Measurements from ENCODE around the gene ARHGDIB. TPM values are rescaled to one million over a fixed set of nuclear protein-coding genes. Genes with fewer than 3 reads are reported as not detected.

ARHGDIB gene
- total RNA-seq, 1 donor from 2014 or later = 0.79 TPM

- Mint-ChIP-seq H3K27me3 (no peaks in the 10 kb centered on the region), H3K4me1 (ENCODE audit: low read depth) (peaks cover 8% of the 10 kb centered on the region), H3K9me3 (ENCODE audit: low read depth) (peaks cover 7% of the 10 kb centered on the region), H3K36me3 (ENCODE audit: insufficient read depth) (peaks cover 2% of the 10 kb centered on the region), H3K27ac (no peak overlapping the region), H3K4me3 (ENCODE audit: low read depth) (no peak overlapping the region)
- TF ChIP-seq, protein P1, sequence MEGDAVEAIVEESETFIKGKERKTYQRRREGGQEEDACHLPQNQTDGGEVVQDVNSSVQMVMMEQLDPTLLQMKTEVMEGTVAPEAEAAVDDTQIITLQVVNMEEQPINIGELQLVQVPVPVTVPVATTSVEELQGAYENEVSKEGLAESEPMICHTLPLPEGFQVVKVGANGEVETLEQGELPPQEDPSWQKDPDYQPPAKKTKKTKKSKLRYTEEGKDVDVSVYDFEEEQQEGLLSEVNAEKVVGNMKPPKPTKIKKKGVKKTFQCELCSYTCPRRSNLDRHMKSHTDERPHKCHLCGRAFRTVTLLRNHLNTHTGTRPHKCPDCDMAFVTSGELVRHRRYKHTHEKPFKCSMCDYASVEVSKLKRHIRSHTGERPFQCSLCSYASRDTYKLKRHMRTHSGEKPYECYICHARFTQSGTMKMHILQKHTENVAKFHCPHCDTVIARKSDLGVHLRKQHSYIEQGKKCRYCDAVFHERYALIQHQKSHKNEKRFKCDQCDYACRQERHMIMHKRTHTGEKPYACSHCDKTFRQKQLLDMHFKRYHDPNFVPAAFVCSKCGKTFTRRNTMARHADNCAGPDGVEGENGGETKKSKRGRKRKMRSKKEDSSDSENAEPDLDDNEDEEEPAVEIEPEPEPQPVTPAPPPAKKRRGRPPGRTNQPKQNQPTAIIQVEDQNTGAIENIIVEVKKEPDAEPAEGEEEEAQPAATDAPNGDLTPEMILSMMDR (IDR thresholded peaks at IDR 0.05; ENCODE audit: unreplicated experiment) = no peak
- DNase-seq (ENCODE audit: low spot score, unreplicated experiment) = no peak
These were observed 51.1 kb downstream of the ARHGDIB start for GRCh38 chr12:14910090-14910915.

DNA sequence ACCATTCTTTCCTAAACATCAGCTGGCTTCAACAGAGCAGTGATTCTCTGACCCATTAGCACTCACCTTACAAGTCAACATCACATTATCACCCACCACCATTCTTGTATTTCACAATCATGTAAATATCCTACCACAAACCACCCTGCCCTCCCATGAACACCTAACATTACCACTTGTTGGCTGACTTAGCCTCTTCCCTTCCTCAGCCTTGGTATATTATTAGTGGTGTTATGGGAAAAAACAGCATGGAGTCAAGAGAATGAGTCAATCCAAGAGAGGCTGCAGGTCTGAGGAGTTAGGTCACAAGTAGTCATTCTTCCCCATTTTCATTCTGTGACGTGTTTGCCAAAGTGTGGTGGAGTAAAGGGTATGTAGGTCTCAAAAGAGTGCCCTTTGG lies 53.4 kb downstream of the ARHGDIB start:
- TF ChIP-seq, protein P1 (IDR thresholded peaks at IDR 0.05; ENCODE audit: unreplicated experiment) = no peak
- no peak for DNase-seq (ENCODE audit: low spot score, unreplicated experiment)
- H3K27ac Mint-ChIP-seq = no peak overlapping the region
- H3K36me3 Mint-ChIP-seq (ENCODE audit: insufficient read depth) = no peaks in the 10 kb centered on the region
- peaks cover 1% of the 10 kb centered on the region for H3K4me1 Mint-ChIP-seq (ENCODE audit: low read depth)
- H3K9me3 Mint-ChIP-seq (ENCODE audit: low read depth) = peaks cover 7% of the 10 kb centered on the region
- no peak overlapping the region for H3K4me3 Mint-ChIP-seq (ENCODE audit: low read depth)
- H3K27me3 Mint-ChIP-seq = no peaks in the 10 kb centered on the region

DNA sequence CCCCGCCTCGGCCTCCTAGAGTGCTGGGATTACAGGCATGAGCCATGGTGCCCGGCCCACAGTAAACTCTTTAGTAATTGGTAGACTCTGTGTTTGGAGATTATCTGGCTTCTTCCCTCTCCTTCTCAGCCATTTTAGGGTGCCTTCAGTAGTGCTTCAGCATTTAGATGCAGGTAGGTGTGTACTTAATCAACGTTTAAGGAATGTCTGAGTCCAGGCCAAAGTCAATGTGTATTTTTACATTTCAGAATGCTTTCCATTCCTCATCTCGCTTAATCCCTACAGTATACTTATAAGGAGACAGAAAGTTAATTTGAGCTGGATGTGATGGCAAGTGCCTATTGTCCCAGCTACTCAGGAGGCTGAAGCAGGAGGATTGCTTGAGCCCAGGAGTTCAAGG lies 55.3 kb downstream of the ARHGDIB start:
- no peak for DNase-seq (ENCODE audit: low spot score, unreplicated experiment)
- Mint-ChIP-seq H3K4me3 (ENCODE audit: low read depth) (no peak overlapping the region), H3K9me3 (ENCODE audit: low read depth) (peaks cover 4% of the 10 kb centered on the region), H3K4me1 (ENCODE audit: low read depth) (no peaks in the 10 kb centered on the region), H3K27me3 (no peaks in the 10 kb centered on the region), H3K27ac (no peak overlapping the region), H3K36me3 (ENCODE audit: insufficient read depth) (no peaks in the 10 kb centered on the region)
- TF ChIP-seq, protein P1 (IDR thresholded peaks at IDR 0.05; ENCODE audit: unreplicated experiment) = no peak

GRCh38 chr12:14905269-14906004 lies 56.0 kb downstream of the ARHGDIB start:
- Mint-ChIP-seq H3K4me3 (ENCODE audit: low read depth) (no peak overlapping the region), H3K4me1 (ENCODE audit: low read depth) (no peaks in the 10 kb centered on the region), H3K9me3 (ENCODE audit: low read depth) (peaks cover 4% of the 10 kb centered on the region), H3K27ac (no peak overlapping the region), H3K27me3 (no peaks in the 10 kb centered on the region), H3K36me3 (ENCODE audit: insufficient read depth) (no peaks in the 10 kb centered on the region)
- DNase-seq (ENCODE audit: low spot score, unreplicated experiment) = no peak
- TF ChIP-seq, protein P1 (IDR thresholded peaks at IDR 0.05; ENCODE audit: unreplicated experiment) = no peak

DNA sequence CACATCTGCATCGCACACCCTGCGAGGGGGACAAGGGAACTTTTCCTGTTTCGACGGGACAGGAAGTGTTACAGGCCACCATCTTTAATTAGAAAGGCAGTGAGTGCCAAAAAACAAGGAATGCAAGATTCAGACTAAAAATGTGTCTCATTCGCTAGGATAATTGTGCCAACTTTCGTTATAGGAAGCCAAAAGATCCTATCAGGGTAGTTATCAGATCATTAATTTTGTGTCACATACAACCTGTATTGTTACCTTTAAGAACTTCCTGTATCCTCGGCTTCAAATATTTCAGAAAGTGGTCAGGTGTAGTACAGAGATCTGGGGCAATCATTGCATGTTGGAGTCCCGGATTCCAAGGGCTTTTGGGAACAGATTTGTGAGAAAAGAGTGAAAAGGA lies 56.5 kb downstream of the ARHGDIB start:
- TF ChIP-seq, protein P1 (IDR thresholded peaks at IDR 0.05; ENCODE audit: unreplicated experiment) = no peak
- no peak overlapping the region for H3K27ac Mint-ChIP-seq
- no peak for DNase-seq (ENCODE audit: low spot score, unreplicated experiment)
- no peak overlapping the region for H3K4me3 Mint-ChIP-seq (ENCODE audit: low read depth)
- no peaks in the 10 kb centered on the region for H3K27me3 Mint-ChIP-seq
- peaks cover 7% of the 10 kb centered on the region for H3K9me3 Mint-ChIP-seq (ENCODE audit: low read depth)
- no peaks in the 10 kb centered on the region for H3K36me3 Mint-ChIP-seq (ENCODE audit: insufficient read depth)
- no peaks in the 10 kb centered on the region for H3K4me1 Mint-ChIP-seq (ENCODE audit: low read depth)

Measured in progenitor cell of endocrine pancreas (in vitro differentiated cells).